NCI-H2029 (cell line): Measurements from ENCODE around the gene MELTF.

Experiments
- DNase-seq: peaks from one replicate; lab custom pipeline; 2025; lab: John Stamatoyannopoulos, UW

MELTF gene

GRCh38 chr3:197027151-197027895, 2.3 kb downstream of the MELTF start:
- no peak for DNase-seq

- no peak for DNase-seq
These were observed 3.1 kb downstream of the MELTF start for GRCh38 chr3:197026481-197026866.

- DNase-seq: no peak
These were observed 3.7 kb downstream of the MELTF start for GRCh38 chr3:197025736-197026480.

GRCh38 chr3:197024881-197025735, 4.5 kb downstream of the MELTF start:
- no peak for DNase-seq

- peak; percentile 32 for DNase-seq
These were observed 5.5 kb downstream of the MELTF start for GRCh38 chr3:197023998-197024651.

GRCh38 chr3:197023241-197023997, 6.2 kb downstream of the MELTF start:
- DNase-seq: peak; percentile 68

GRCh38 chr3:197022405-197023231, 7.0 kb downstream of the MELTF start:
- no peak for DNase-seq

GRCh38 chr3:197021729-197022404, 7.8 kb downstream of the MELTF start:
- no peak for DNase-seq

- DNase-seq: no peak
These were observed 8.4 kb downstream of the MELTF start for GRCh38 chr3:197021231-197021630.

GRCh38 chr3:197019535-197019934, 10.1 kb downstream of the MELTF start:
- no peak for DNase-seq

- no peak for DNase-seq
These were observed 10.6 kb downstream of the MELTF start for GRCh38 chr3:197019021-197019420.

- no peak for DNase-seq
These were observed 12.6 kb downstream of the MELTF start for GRCh38 chr3:197017003-197017402.

- no peak for DNase-seq
These were observed 13.6 kb downstream of the MELTF start for GRCh38 chr3:197015790-197016736.

- no peak for DNase-seq
These were observed 14.6 kb downstream of the MELTF start for GRCh38 chr3:197014942-197015575.

- no peak for DNase-seq
These were observed 15.6 kb downstream of the MELTF start for GRCh38 chr3:197014024-197014423.

GRCh38 chr3:197012540-197012883, 17.1 kb downstream of the MELTF start:
- no peak for DNase-seq

GRCh38 chr3:197011780-197012539, 17.7 kb downstream of the MELTF start:
- DNase-seq: no peak
